WERI-Rb-1 (cell line): Measurements from ENCODE around the gene AMY1A.
"Not testable (repeated sequence)": the region's sequence is repeated elsewhere in the genome, so short reads cannot be mapped to it uniquely, and the experiment has no call there.

Experiments
- DNase-seq: peaks from one replicate; pipeline ENCODE4 v3.0.0-alpha.2; 2020
- H3K27ac ChIP-seq: fragments of 250-450 bp; sonication (Bioruptor Pico); 2 replicates; pipeline ENCODE4 v1.5.1; 2020; ENCODE audit warnings: mild to moderate bottlenecking, moderate library complexity
- H3K27me3 ChIP-seq: fragments of 250-450 bp; sonication (Bioruptor Pico); 2 replicates; pipeline ENCODE4 v1.5.1; 2021; ENCODE audit warnings: mild to moderate bottlenecking, low read depth, moderate library complexity; ENCODE audit not compliant: insufficient read depth, severe bottlenecking
- H3K36me3 ChIP-seq: fragments of 250-450 bp; sonication (Bioruptor Pico); 2 replicates; pipeline ENCODE4 v1.5.1; 2020; ENCODE audit warnings: mild to moderate bottlenecking, moderate library complexity
- H3K4me3 ChIP-seq: 2 replicates; pipeline ENCODE4 v1.5.1; 2011; ENCODE audit warnings: low read depth, mild to moderate bottlenecking, control low read depth, low read length
- H3K9me3 ChIP-seq: fragments of 250-450 bp; sonication (Bioruptor Pico); 2 replicates; pipeline ENCODE4 v1.5.1; 2021; ENCODE audit warnings: mild to moderate bottlenecking, moderate library complexity; ENCODE audit not compliant: severe bottlenecking

AMY1A gene

GRCh38 chr1:103707670-103708069, 52.1 kb downstream of the AMY1A start:
- not testable (repeated sequence) for H3K27me3 ChIP-seq, H3K4me3 ChIP-seq, DNase-seq, H3K9me3 ChIP-seq, H3K36me3 ChIP-seq, H3K27ac ChIP-seq

GRCh38 chr1:103710381-103710780, 54.8 kb downstream of the AMY1A start:
- DNase-seq, H3K36me3 ChIP-seq, H3K27ac ChIP-seq, H3K9me3 ChIP-seq, H3K27me3 ChIP-seq, H3K4me3 ChIP-seq: not testable (repeated sequence)
